HUDEP-2 (cell line): ENCODE data around the gene USF1.
"Not testable (repeated sequence)": the region's sequence is repeated elsewhere in the genome, so short reads cannot be mapped to it uniquely, and the experiment has no call there.

ENCODE experiments used
- DNase-seq, 76 experiments: peaks; one replicate each; lab custom pipeline; 2025; ENCODE audit not compliant: unreplicated experiment in 76 of 76; lab: John Stamatoyannopoulos, UW

USF1 gene

GRCh38 chr1:161048949-161049722 is 3.4 kb upstream of the USF1 start:
- no peak for DNase-seq

DNA sequence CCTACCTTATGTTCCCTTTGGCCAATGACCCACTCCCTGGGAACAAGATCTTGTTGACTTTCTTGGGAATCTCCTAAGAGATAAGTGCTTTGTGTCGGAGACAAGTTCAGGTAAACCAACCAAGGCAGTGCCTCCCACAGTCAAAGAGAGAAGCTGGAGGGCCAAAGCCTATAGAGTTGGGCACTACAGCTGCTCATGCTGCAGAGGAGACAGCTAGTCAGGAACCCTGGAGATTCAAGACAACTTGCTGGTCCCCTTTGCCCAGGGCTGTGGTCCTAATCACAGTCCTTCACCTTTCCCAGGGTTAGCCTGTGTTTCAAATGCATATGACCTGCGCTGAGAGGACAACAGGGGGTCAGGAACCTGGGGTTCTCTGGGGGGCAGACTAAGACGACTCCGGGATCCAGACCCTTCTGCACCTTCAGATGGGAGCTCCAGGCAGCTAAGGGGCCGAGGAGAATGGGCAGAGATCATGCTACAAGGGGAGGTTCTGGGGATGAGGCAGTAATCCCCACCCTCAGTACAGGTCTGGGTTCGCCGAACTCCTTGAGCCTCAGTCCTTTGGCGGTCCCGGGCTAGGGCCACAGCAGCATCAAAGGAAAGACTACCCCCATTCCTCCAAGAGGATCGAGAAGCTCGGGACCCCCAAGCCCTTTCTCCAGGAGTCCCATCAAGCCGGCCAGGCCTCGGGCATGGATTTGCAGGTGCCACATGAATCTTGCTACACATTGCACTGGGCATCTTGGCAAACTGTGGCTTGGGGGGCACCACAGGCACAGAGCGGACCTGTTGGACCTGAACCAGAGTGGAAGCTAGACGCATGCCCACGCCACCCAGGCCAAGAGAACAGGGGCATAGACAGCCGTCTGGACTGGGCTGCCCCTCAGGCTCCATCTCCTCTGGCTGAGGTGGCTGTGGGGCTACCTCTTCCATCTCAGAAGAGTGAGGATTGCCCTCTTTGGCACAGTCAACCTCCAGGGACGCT is 2.0 kb upstream of the USF1 start:
- no peak for DNase-seq

DNA sequence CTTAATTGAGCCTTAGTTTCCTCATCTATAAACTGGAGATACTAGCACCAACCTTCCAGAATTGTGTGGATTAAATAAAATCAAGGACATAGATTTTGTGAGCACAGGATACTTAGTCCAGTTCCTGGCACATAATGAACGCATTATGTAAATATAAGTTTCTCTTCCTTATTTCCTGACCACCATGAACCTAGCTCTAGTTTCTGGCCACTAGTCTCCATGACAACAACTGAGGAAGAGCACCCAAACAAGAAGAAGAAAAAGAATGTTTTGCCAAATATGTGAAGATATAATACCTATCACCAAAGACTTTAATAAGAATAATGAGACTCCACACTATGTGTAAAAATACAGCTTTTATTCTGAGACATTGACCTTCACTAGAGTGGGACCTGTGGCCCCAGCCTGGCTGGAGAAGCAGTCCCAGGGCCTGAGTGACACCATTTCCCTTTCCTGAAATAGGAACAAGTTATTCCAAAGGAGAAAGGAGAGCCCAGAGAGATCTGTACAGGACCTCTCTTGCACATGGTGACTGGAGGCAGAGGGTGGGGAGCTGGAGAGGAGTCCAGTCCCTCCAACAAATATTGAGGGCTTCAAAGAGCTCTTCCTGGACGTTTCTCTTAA is 940 bp upstream of the USF1 start:
- DNase-seq: no peak

- peak in 67 of 76 experiments; percentile 13 to 74 (median 49) for DNase-seq
These were observed 655 bp downstream of the USF1 start for GRCh38 chr1:161044908-161045735.

DNA sequence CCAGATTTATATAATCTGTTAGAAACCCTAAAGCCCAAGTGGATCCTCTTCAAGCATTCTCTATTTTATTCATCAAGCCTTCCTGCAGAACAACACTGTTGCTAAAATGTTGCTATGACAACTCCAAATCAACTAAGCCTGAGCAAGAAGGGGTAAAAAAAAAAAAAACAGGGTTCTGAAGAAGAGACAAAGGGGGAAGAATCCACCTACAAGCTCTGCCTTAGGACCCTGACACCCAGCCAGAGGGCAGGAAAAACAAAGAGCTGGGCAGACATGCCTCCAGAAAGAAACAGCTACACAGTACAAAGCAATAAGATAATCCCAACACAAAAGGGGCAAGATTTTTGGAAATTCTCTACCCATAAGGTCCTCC is 1.3 kb downstream of the USF1 start:
- no peak for DNase-seq

DNA sequence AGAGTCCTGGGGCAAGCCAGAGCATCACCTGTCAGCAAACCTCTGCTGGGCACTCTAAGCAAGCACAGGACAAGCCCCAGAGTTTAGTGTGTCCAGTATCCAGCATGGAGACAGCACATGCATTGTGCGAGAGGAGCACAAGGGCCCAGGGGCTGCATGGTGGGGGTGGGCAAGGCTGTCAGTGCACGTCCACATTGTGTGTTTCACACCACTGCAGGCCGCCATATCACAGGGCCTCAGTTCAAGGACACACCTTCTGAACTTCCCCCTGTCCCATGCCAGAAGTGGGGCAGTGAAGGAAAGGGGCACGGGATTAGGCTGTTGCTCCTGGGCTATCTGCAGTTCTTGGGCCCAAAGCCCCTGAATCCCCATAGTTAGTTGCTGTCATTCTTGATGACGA is 6.2 kb downstream of the USF1 start:
- DNase-seq: no peak

GRCh38 chr1:161039154-161039545 is 6.6 kb downstream of the USF1 start:
- DNase-seq: no peak

DNA sequence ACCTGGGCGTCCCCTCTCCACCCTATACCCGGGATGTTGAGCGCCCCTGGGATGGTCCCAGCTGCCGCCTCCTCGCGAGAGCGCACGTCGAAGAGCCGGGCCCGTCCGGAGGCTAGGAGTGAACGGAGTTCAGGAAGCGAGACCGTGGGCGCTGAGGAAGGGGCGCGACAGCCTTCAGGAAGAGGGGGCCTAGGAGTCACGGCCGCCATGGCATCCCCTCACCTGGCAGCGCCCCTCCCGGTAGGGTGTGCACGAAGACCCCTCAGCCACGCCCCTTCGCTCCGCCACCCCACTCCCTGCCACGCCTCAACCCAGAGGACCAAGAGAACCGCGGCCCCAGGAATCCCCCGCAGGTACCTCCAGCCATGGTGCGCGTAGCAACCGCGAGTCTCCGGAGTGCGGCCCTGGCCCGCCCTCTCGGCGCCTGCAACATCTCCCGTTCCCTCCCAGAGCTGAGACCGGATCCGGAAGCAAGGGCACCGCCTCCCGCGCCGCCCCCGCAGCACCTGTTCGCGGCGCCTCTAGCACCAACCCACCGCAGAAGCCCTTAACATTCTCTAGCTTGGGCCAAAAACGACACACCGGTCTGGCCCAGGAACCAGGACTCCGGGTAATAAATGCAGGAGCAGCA is 7.1 kb downstream of the USF1 start, which contains the start of gene TSTD1:
Gene TSTD1, minus strand, starts transcription at position 442 of the 631 bp plus-strand sequence. Its CDS starts 75 bp downstream, at position 367.
- peak in 67 of 76 experiments; percentile 3 to 79 (median 53) for DNase-seq

DNA sequence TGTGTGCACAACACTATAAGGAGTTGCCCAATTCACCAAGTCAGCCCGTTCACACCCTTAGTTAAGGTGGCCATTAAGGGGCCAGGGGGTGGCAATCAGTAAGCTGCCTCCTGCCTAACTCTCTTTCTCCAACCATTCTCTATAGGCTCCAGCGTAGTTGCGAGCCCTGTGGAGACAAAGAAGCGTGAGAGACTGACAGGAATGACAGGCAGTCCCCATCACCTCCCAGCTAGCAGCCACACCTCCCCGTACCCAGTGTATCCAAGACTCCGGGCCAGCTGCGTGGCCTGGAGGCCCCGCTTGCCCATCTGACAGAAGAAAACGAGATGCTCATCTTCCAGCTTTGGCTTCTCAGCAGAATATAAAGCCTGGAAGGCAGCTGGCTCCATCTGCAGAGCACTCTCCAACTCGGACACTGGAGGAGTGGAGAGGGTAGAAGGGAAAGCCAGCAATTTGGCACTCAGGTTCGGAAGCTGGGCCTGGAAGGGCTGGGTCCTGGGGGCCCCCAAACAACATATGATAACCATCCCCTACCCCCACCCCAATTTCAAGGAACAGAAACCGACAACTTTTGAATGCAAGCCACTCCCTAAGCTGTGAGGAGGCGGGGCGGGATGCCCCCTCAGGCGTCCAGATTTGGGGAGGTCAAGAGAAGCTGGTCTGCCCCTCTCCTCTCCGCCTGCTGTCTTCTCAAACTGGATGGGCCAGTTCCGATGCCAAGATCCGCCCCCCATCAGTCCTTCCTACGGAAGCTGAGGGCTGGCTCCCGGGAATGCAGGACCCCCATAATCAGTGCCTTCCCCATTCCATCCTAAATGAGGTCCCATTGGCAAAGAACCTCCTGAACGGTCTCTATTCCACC is 7.9 kb downstream of the USF1 start:
- DNase-seq: no peak

DNA sequence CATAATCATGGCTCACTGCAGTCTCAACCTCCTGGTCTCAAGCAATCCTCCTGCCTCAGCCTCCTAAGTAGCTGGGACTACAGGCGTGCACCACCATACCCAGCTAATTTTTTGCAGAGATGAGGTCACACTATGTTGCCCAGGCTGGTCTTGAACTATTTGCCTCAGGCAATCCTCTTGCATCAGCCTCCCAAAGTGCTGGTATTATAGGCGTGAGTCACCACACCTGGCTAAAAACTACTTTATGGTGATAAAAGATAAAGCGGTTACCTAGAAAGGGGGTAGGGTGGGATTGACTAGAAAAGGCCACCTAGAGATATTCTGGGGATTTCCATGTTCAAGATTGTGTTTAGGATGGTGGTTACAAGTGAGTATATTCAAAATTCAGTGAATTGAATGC is 12.0 kb downstream of the USF1 start:
- no peak for DNase-seq

DNA sequence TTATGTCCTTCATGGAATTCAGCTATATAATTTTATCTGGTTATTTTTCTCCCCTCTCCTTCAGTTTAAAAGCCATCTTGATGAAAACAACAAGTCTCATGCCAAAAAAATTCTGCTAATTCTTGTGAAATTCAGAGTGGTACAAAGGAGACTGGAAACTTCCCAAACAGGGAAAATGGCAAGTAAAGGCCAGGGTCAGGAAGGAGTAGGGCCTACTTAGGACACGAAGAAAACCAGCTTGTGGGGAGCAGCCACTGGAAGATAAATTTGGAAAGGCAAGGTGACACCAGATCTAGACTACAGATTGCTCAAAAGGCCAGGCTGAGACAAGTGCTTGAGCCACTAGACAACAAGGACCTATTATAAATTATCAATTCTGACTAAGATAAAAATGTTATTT is 13.4 kb downstream of the USF1 start:
- no peak for DNase-seq

- DNase-seq: no peak
These were observed 13.9 kb downstream of the USF1 start for GRCh38 chr1:161031874-161032273.

- not testable (repeated sequence) for DNase-seq
These were observed 16.3 kb downstream of the USF1 start for GRCh38 chr1:161029466-161029865.

DNA sequence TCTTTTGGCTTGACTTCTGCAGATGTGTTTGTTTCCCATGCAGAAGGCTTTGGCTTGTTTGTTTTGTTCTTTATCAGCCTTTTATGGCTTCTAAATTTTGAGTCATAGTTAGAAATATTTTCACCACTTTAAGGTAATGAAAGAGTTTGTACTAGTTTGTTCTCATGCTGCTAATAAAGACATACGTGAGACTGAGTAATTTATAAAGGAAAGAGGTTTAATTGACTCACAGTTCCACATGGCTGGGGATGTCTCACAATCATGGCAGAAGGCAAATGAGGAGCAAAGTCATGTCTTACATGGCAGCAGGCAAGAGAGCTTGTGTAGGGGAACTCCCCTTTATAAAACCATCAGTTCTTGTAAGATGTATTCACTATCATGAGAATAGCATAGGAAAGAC is 18.8 kb downstream of the USF1 start:
- not testable (repeated sequence) for DNase-seq

GRCh38 chr1:161022432-161022831 is 23.3 kb downstream of the USF1 start:
- DNase-seq: not testable (repeated sequence)

- no peak for DNase-seq
These were observed 23.8 kb downstream of the USF1 start for GRCh38 chr1:161021970-161022353.

- peak in 72 of 76 experiments; percentile 31 to 90 (median 74) for DNase-seq
These were observed 24.4 kb downstream of the USF1 start for GRCh38 chr1:161021165-161021969.
